Fibroblast of pulmonary artery (primary cell): ENCODE data around the gene ZNF398.

Experiments used
- DNase-seq: peaks from one replicate; pipeline ENCODE4 v3.0.0-alpha.2; 2010; ENCODE audit warnings: low read depth
- H3K4me3 ChIP-seq: replicated peaks from 2 replicates; pipeline ENCODE4 v1.5.1; 2011; ENCODE audit warnings: low read depth, mild to moderate bottlenecking, control low read depth, low read length, moderate library complexity
- TF ChIP-seq, protein P1 (sequence below): IDR thresholded peaks from 2 replicates; pipeline ENCODE4 v1.5.1; 2011; ENCODE audit warnings: mild to moderate bottlenecking, control low read depth, low read length, inconsistent platforms; ENCODE audit errors: missing control alignments

The ZNF398 gene

DNA sequence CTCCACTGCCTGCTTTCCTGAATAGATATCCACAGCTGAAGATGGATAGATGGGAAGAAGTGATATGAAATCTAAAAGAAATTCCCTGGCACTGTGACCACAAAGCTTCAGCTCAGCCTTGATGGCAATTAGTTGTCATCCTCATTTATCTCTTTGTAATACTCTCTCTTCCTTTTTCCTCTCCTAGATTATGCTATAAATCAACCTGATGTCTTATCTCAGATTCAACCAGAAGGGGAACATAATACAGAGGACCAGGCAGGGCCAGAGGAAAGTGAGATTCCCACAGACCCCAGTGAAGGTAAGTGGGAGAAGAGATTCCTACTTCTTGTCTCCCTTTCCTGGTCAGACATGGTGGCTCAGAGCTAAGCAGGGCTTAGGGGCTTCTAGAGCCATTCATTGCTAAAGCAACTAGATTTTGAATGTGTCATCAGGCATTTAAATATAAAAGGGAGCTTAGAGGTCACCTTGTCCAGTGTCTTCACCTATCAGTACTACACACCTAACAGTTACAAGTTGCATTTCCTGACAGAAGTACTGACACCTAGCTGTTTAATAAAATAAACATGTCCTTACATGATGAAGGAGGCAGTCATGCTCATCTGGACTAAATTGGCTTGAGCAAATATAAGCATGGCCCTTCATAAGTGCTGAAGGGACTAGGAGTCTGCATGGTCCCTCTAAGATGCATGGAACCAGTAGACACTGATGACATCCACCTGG lies 19.5 kb downstream of the ZNF398 start:
- DNase-seq = no peak
- TF ChIP-seq, protein P1, sequence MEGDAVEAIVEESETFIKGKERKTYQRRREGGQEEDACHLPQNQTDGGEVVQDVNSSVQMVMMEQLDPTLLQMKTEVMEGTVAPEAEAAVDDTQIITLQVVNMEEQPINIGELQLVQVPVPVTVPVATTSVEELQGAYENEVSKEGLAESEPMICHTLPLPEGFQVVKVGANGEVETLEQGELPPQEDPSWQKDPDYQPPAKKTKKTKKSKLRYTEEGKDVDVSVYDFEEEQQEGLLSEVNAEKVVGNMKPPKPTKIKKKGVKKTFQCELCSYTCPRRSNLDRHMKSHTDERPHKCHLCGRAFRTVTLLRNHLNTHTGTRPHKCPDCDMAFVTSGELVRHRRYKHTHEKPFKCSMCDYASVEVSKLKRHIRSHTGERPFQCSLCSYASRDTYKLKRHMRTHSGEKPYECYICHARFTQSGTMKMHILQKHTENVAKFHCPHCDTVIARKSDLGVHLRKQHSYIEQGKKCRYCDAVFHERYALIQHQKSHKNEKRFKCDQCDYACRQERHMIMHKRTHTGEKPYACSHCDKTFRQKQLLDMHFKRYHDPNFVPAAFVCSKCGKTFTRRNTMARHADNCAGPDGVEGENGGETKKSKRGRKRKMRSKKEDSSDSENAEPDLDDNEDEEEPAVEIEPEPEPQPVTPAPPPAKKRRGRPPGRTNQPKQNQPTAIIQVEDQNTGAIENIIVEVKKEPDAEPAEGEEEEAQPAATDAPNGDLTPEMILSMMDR = no peak
- no peak overlapping the region for H3K4me3 ChIP-seq

DNA sequence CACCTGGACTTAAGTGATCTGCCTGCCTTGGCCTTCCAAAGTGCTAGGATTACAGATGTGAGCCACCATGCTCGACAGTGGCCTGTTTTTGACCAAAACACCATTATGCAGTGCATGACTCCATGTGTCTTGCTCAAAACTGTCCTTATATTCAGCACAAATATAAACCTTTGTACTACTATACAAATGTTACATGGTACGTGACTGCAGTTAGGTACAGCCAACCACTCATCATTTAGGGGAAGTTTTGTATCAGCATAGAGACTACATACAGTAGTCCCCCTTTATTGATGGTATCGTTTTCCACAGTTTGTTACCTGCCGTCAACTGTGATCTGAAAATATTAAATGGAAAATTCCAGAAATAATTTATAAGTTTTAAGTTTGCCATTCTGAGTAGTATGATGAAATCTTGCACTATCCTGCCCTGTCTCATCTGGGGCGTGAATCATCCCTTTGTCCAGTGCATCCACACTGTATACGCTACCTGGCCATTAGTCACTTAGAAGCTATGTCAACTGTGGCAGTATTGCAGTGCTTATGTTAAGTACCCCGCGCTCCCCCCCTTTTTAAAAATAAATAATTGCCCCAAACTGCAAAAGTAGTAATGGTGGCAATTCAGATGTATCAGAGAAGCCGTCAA lies 24.8 kb downstream of the ZNF398 start:
- no peak overlapping the region for H3K4me3 ChIP-seq
- peak; percentile 13 for DNase-seq
- TF ChIP-seq, protein P1 = no peak

DNA sequence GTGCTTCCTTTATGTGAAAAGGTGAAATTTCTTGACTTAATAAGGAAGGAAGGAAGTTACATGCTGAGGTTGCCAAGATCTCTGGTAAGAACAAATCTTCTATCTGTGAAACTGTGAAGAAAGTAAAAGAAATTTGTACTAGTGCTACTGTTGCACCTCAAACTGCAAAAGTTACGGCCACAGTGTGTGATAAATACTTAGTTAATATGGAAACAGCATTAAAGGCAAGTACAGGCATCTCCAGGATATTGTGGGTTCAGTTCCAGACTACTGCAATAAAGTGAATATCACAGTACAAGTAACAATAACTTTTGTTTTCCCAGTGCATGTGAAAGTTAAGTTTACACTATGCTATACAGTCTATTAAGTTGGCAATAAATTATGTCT lies 25.3 kb downstream of the ZNF398 start:
- H3K4me3 ChIP-seq = no peak overlapping the region
- no peak for DNase-seq
- TF ChIP-seq, protein P1 = no peak

DNA sequence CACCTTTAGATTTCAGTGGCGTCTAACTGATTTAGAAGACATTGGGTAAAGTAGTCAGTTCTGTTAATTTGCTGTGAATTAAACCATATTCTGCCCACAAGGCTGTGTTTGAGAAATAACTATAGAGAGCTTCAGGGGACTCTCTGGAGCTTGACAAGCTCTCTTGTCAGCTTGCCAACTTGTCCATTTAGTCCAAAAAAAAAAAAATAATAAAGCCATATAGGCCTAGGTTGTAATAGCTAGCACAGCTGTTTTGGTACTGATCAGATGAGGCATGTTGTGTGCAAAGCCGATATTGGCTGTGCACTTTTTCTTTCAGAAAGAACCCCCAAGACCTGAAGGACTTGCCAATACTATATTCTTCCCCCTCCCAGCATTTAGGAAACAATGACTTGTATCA lies 27.9 kb downstream of the ZNF398 start:
- no peak for DNase-seq
- no peak overlapping the region for H3K4me3 ChIP-seq
- TF ChIP-seq, protein P1 = no peak

DNA sequence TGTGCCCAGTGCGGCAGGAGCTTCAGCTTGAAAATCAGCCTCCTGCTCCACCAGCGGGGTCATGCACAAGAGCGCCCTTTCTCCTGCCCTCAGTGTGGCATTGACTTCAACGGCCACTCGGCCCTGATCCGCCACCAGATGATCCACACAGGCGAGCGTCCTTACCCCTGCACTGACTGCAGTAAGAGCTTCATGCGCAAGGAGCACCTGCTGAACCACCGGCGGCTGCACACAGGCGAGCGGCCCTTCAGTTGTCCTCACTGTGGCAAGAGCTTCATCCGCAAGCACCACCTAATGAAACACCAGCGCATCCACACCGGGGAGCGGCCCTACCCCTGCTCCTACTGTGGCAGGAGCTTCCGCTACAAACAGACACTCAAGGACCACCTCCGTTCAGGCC lies 32.0 kb downstream of the ZNF398 start:
- TF ChIP-seq, protein P1 = no peak
- H3K4me3 ChIP-seq = no peak overlapping the region
- no peak for DNase-seq

DNA sequence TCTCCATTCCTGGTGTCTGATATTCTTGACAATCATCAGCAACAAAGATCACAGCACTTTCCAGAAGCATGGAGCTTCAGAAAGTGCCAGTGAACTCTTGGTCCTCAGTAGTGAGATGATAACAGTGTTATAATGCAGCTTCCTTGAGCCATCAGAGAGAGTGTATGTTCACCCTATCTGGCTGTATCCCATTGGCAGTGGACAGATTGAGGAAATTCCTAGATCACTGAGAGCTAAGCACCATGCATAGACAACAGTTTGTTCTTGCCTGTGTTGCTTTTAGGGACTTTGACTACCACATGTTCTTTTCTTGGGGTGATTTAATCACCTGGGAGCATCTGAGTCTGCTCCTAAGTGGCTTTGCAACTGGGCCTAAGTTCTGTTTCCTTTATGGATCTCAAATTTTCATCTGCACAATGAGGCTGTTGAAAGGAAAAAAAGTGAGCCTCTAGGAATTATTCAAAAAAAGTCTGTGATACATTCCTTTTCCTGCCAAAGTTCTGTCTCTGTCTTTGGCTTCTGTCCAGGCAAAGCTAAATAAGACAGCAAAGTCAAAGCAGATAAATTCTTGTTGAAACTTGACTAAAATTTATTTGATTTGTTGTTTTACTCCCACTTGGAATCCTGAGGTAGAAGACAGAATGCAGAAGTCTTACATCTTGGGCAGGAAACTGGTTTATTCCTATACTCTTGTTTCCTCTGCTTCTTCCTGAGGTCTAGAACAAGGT lies 33.6 kb downstream of the ZNF398 start:
- peak; percentile 64 for DNase-seq
- TF ChIP-seq, protein P1 = no peak
- no peak overlapping the region for H3K4me3 ChIP-seq
